HG03103 (cell line): ENCODE measurements around the gene PSMD8.
"Not testable (repeated sequence)": the region's sequence is repeated elsewhere in the genome, so short reads cannot be mapped to it uniquely, and the experiment has no call there.

Experiments used
- ATAC-seq: cut with Tn5 transposase; IDR thresholded peaks from one replicate; pipeline ENCODE4 v1.9.1; 2021; ENCODE audit warnings: low read depth; ENCODE audit not compliant: unreplicated experiment

Gene PSMD8

GRCh38 chr19:38361633-38362075, 12.7 kb upstream of the PSMD8 start:
- ATAC-seq = no peak

- no peak for ATAC-seq
Observed at GRCh38 chr19:38362076-38362945, 12.1 kb upstream of the PSMD8 start.

GRCh38 chr19:38362946-38363688, 11.3 kb upstream of the PSMD8 start:
- not testable (repeated sequence) for ATAC-seq

GRCh38 chr19:38367041-38367440, 7.3 kb upstream of the PSMD8 start:
- no peak for ATAC-seq

- no peak for ATAC-seq
Observed at GRCh38 chr19:38369584-38369983, 4.8 kb upstream of the PSMD8 start.

- ATAC-seq = no peak
Observed at GRCh38 chr19:38370299-38370698, 4.1 kb upstream of the PSMD8 start.

- ATAC-seq = no peak
Observed at GRCh38 chr19:38371081-38371480, 3.3 kb upstream of the PSMD8 start.

GRCh38 chr19:38373907-38374331, 452 bp upstream of the PSMD8 start:
- ATAC-seq = no peak

- no peak for ATAC-seq
Observed at GRCh38 chr19:38375098-38375493, 725 bp downstream of the PSMD8 start.

GRCh38 chr19:38375748-38376147, 1.4 kb downstream of the PSMD8 start:
- ATAC-seq = no peak

GRCh38 chr19:38376576-38376975, 2.2 kb downstream of the PSMD8 start:
- ATAC-seq = no peak

GRCh38 chr19:38377052-38377451, 2.7 kb downstream of the PSMD8 start:
- no peak for ATAC-seq

GRCh38 chr19:38378866-38379265, 4.5 kb downstream of the PSMD8 start:
- ATAC-seq = no peak

- no peak for ATAC-seq
Observed at GRCh38 chr19:38381138-38381537, 6.8 kb downstream of the PSMD8 start.

GRCh38 chr19:38383184-38383583, 8.8 kb downstream of the PSMD8 start:
- ATAC-seq = no peak

- no peak for ATAC-seq
Observed at GRCh38 chr19:38383743-38384142, 9.4 kb downstream of the PSMD8 start.

- no peak for ATAC-seq
Observed at GRCh38 chr19:38384209-38385027, 10.0 kb downstream of the PSMD8 start.

GRCh38 chr19:38385057-38385803, 10.9 kb downstream of the PSMD8 start:
- no peak for ATAC-seq

GRCh38 chr19:38385804-38386257, 11.5 kb downstream of the PSMD8 start:
- no peak for ATAC-seq
